ENCODE results near the gene SCNN1G.

SCNN1G gene

DNA sequence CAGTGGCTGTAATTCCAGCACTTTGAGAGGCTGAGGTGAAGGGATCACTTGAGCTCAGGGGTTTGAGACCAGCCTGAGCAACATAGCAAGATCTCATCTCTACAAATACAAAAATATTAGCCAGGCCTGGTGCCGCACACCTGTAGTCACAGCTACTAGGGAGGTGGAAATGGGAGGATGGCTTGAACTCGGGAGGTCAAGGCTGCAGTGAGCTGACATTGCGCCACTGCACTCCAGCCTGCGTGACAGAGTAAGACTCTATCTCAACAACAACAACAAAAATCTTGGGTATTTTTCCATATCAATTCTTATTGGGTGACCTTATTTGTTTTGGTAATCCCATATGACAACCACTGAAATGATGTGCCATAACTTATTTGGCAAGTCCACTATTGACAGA lies 52.6 kb downstream of the SCNN1G start:
- Histone ChIP-seq H3K4me3 (ENCODE audit: insufficient read depth, low read length, poor library complexity, severe bottlenecking) (no peak overlapping the region), H3K9ac (ENCODE audit: low read length) (no peak overlapping the region), H3K9me2 (replicated peaks; ENCODE audit: insufficient read depth, low read length) (no peaks in the 10 kb centered on the region), H3K9me3 (ENCODE audit: insufficient read depth, low read length) (no peaks in the 10 kb centered on the region), H3K36me3 (ENCODE audit: low read length) (no peaks in the 10 kb centered on the region), H3K27me3 (ENCODE audit: low read length) (no peaks in the 10 kb centered on the region), H2AFZ (ENCODE audit: low read depth, low read length, severe bottlenecking) (no peak overlapping the region), H3F3A (ENCODE audit: insufficient read depth) (no peaks in the 10 kb centered on the region), H3K79me2 (ENCODE audit: insufficient read depth, low read length) (no peaks in the 10 kb centered on the region), H4K20me1 (ENCODE audit: low read depth, low read length) (no peaks in the 10 kb centered on the region), H3K4me2 (ENCODE audit: low read depth, low read length, poor library complexity, severe bottlenecking) (no peak overlapping the region), H3K27ac (ENCODE audit: low read depth, low read length) (no peak overlapping the region)
- TF ChIP-seq, protein P1, sequence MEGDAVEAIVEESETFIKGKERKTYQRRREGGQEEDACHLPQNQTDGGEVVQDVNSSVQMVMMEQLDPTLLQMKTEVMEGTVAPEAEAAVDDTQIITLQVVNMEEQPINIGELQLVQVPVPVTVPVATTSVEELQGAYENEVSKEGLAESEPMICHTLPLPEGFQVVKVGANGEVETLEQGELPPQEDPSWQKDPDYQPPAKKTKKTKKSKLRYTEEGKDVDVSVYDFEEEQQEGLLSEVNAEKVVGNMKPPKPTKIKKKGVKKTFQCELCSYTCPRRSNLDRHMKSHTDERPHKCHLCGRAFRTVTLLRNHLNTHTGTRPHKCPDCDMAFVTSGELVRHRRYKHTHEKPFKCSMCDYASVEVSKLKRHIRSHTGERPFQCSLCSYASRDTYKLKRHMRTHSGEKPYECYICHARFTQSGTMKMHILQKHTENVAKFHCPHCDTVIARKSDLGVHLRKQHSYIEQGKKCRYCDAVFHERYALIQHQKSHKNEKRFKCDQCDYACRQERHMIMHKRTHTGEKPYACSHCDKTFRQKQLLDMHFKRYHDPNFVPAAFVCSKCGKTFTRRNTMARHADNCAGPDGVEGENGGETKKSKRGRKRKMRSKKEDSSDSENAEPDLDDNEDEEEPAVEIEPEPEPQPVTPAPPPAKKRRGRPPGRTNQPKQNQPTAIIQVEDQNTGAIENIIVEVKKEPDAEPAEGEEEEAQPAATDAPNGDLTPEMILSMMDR (IDR thresholded peaks at IDR 0.05; ENCODE audit: insufficient read depth, low read length, poor library complexity, severe bottlenecking) = no peak
- TF ChIP-seq EZH2phosphoT487 (conservative IDR thresholded peaks at IDR 0.05; ENCODE audit: low read length) = no peak

DNA sequence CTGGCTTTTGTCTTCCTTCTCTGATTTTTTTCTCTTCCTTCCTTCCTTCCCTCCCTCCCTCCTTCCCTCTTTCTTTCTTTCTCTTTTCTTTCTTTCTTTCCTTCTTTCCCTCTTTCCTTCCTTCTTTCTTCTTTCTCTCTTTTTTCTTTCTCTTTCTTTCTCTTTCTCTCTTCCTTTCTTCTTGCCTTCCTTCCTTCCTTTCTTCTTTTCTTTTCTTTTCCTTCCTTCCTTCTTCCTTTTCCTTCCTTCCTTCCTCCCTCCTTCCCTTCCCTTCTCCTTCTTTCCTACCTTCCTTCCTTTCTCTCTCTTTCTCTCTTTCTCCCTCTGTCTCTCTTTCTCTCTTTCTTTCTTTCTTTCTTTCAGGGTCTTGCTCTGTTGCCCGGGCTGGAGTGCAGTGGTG lies 54.4 kb downstream of the SCNN1G start:
- Histone ChIP-seq H4K20me1 (ENCODE audit: low read depth, low read length) (no peaks in the 10 kb centered on the region), H3K4me3 (ENCODE audit: insufficient read depth, low read length, poor library complexity, severe bottlenecking) (no peak overlapping the region), H3K4me2 (ENCODE audit: low read depth, low read length, poor library complexity, severe bottlenecking) (no peak overlapping the region), H3K27me3 (ENCODE audit: low read length) (no peaks in the 10 kb centered on the region), H3F3A (ENCODE audit: insufficient read depth) (no peaks in the 10 kb centered on the region), H3K9me2 (replicated peaks; ENCODE audit: insufficient read depth, low read length) (no peaks in the 10 kb centered on the region), H3K9me3 (ENCODE audit: insufficient read depth, low read length) (no peaks in the 10 kb centered on the region), H3K79me2 (ENCODE audit: insufficient read depth, low read length) (no peaks in the 10 kb centered on the region), H3K27ac (ENCODE audit: low read depth, low read length) (no peak overlapping the region), H3K9ac (ENCODE audit: low read length) (no peak overlapping the region), H3K36me3 (ENCODE audit: low read length) (no peaks in the 10 kb centered on the region), H2AFZ (ENCODE audit: low read depth, low read length, severe bottlenecking) (no peak overlapping the region)
- TF ChIP-seq, protein P1 (IDR thresholded peaks at IDR 0.05; ENCODE audit: insufficient read depth, low read length, poor library complexity, severe bottlenecking) = no peak
- no peak for TF ChIP-seq EZH2phosphoT487 (conservative IDR thresholded peaks at IDR 0.05; ENCODE audit: low read length)

DNA sequence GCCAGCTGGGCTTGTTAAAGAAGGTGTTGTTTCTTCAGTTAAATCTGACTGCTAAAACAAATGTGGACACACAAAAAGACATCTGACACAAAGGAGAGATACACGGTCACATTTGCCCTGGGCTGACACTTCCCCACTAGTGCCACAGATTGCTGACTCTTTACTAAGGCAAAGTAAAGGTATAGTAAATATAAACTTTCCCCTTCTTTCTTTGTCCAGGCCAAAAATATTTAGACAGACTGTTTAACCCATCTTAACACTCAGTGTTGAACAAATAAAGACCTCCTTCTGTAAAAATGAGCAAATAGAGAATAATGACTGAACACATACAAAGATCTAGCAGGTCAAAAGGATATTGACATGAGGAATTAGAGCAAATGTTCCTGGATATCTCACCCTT lies 58.4 kb downstream of the SCNN1G start:
- Histone ChIP-seq H2AFZ (ENCODE audit: low read depth, low read length, severe bottlenecking) (no peak overlapping the region), H3K36me3 (ENCODE audit: low read length) (no peaks in the 10 kb centered on the region), H3K27me3 (ENCODE audit: low read length) (no peaks in the 10 kb centered on the region), H3K9me2 (replicated peaks; ENCODE audit: insufficient read depth, low read length) (no peaks in the 10 kb centered on the region), H3K79me2 (ENCODE audit: insufficient read depth, low read length) (no peaks in the 10 kb centered on the region), H3F3A (ENCODE audit: insufficient read depth) (no peaks in the 10 kb centered on the region), H3K4me2 (ENCODE audit: low read depth, low read length, poor library complexity, severe bottlenecking) (no peak overlapping the region), H3K9me3 (ENCODE audit: insufficient read depth, low read length) (no peaks in the 10 kb centered on the region), H3K4me3 (ENCODE audit: insufficient read depth, low read length, poor library complexity, severe bottlenecking) (no peak overlapping the region), H3K27ac (ENCODE audit: low read depth, low read length) (no peak overlapping the region), H3K9ac (ENCODE audit: low read length) (no peak overlapping the region), H4K20me1 (ENCODE audit: low read depth, low read length) (no peaks in the 10 kb centered on the region)
- TF ChIP-seq, protein P1 (IDR thresholded peaks at IDR 0.05; ENCODE audit: insufficient read depth, low read length, poor library complexity, severe bottlenecking) = no peak
- TF ChIP-seq EZH2phosphoT487 (conservative IDR thresholded peaks at IDR 0.05; ENCODE audit: low read length) = no peak

Measured in SU-DHL-6 (cell line).